GM23248 (cell line): ENCODE measurements around the gene CD38. TPM values are rescaled to one million over a fixed set of nuclear protein-coding genes. Genes with fewer than 3 reads are reported as not detected.

Source experiments
- DNase-seq: peaks from one replicate; pipeline ENCODE4 v3.0.0-alpha.2; 2015
- H2AFZ ChIP-seq: fragments of 200-600 bp; sonication (generic); 2 replicates; pipeline ENCODE4 v1.6.1; 2016; ENCODE audit warnings: antibody characterized with exemption
- H3F3A ChIP-seq: fragments of 200-600 bp; sonication (generic); 2 replicates; pipeline ENCODE4 v1.6.1; 2016; ENCODE audit warnings: mild to moderate bottlenecking, antibody characterized with exemption, mixed run types; ENCODE audit not compliant: insufficient read depth
- H3K27ac ChIP-seq: fragments of 200-600 bp; sonication (generic); 2 replicates; pipeline ENCODE4 v1.5.1; 2016; ENCODE audit warnings: mild to moderate bottlenecking
- H3K27me3 ChIP-seq: fragments of 200-600 bp; sonication (generic); replicated peaks from 2 replicates; pipeline ENCODE4 v1.6.1; 2016; ENCODE audit warnings: mild to moderate bottlenecking; ENCODE audit not compliant: insufficient read depth
- H3K36me3 ChIP-seq: fragments of 200-600 bp; sonication (generic); 2 replicates; pipeline ENCODE4 v1.6.1; 2016; ENCODE audit warnings: low read depth, mild to moderate bottlenecking
- H3K4me1 ChIP-seq: fragments of 200-600 bp; sonication (generic); 2 replicates; pipeline ENCODE4 v1.6.1; 2016; ENCODE audit warnings: mild to moderate bottlenecking; ENCODE audit not compliant: insufficient read depth
- H3K4me2 ChIP-seq: fragments of 200-600 bp; sonication (generic); one replicate; pipeline ENCODE4 v1.6.1; 2016; ENCODE audit warnings: mild to moderate bottlenecking; ENCODE audit not compliant: unreplicated experiment
- H3K4me3 ChIP-seq: fragments of 200-600 bp; sonication (generic); 2 replicates; pipeline ENCODE4 v1.5.1; 2016; ENCODE audit warnings: mild to moderate bottlenecking
- H3K79me2 ChIP-seq: fragments of 200-600 bp; sonication (generic); 2 replicates; pipeline ENCODE4 v1.6.1; 2016; ENCODE audit warnings: mild to moderate bottlenecking; ENCODE audit not compliant: insufficient read depth
- H3K9ac ChIP-seq: fragments of 200-600 bp; sonication (generic); 2 replicates; pipeline ENCODE4 v1.6.1; 2016; ENCODE audit warnings: mild to moderate bottlenecking
- H3K9me2 ChIP-seq: fragments of 200-600 bp; sonication (generic); 2 replicates; pipeline ENCODE4 v1.6.1; 2016; ENCODE audit warnings: mixed run types, mild to moderate bottlenecking, moderate library complexity; ENCODE audit not compliant: insufficient read depth
- H3K9me3 ChIP-seq: fragments of 200-600 bp; sonication (generic); one replicate; pipeline ENCODE4 v1.6.1; 2017; ENCODE audit warnings: low read depth
- H4K20me1 ChIP-seq: fragments of 200-600 bp; sonication (generic); 2 replicates; pipeline ENCODE4 v1.6.0; 2016; ENCODE audit not compliant: insufficient read depth
- EZH2 ChIP-seq: fragments of 200-600 bp; sonication (generic); IDR thresholded peaks from 2 replicates; pipeline ENCODE4 v1.6.1; 2018; ENCODE audit warnings: antibody characterized with exemption, mild to moderate bottlenecking; ENCODE audit not compliant: insufficient read depth, poor library complexity, severe bottlenecking
- EZH2phosphoT487 ChIP-seq: fragments of 200-600 bp; sonication (generic); IDR thresholded peaks from 2 replicates; pipeline ENCODE4 v1.6.1; 2018; ENCODE audit warnings: antibody characterized with exemption, moderate library complexity, mild to moderate bottlenecking, low read depth; ENCODE audit not compliant: insufficient read depth
- WGBS, 2 experiments: methylation state at CpG; one replicate each; pipeline ENCODE4 v1.1.6; 2015 to 2017; ENCODE audit warnings: low lambda C conversion rate in 2 of 2, low coverage in 1 of 2; ENCODE audit errors: missing lambda C conversion rate in 2 of 2; 5-methylcytosine and 5-hydroxymethylcytosine counted together
- in situ Hi-C: fragments of 300-500 bp; cut with MboI; formaldehyde crosslinking; loops from 2 replicates; pipeline ENCODE4 v1.15.0; 2020
- polyA plus RNA-seq: library from polyadenylated mRNA; unstranded; fragments of >200 nt; fragmentation: Nextera tagmentation; extraction: Ambion mirVana; gene quantifications from 2 replicates; pipeline ENCODE4 v1.2.1, GENCODE V29; 2016
- total RNA-seq: library from RNA; depleted of rRNA; stranded (reverse); fragments of >200 nt; shearing (Covaris generic); gene quantifications from 2 replicates; pipeline ENCODE4 v1.2.3, GENCODE V29; 2014

The CD38 gene
- total and polyA plus RNA-seq, 2 experiments from 2014 or later, result not detected

- in situ Hi-C loops, result no loop called here
- no peak for DNase-seq
- Histone ChIP-seq H3K9me3 (no peaks in the 10 kb centered on the region), H3F3A (no peaks in the 10 kb centered on the region), H3K4me2 (no peak overlapping the region), H3K27ac (no peak overlapping the region), H3K4me3 (no peak overlapping the region), H3K36me3 (no peaks in the 10 kb centered on the region), H2AFZ (no peak overlapping the region), H3K9ac (no peak overlapping the region), H3K27me3 (peaks cover 13% of the 10 kb centered on the region), H3K9me2 (no peaks in the 10 kb centered on the region), H3K4me1 (no peaks in the 10 kb centered on the region), H4K20me1 (no peaks in the 10 kb centered on the region), H3K79me2 (no peaks in the 10 kb centered on the region)
- WGBS, 2 experiments, result 59% methylated on average over 6 of the region's 6 CpGs
- TF ChIP-seq EZH2phosphoT487 (no peak), EZH2 (no peak)
Observed at GRCh38 chr4:15765391-15765790, 12.7 kb upstream of the CD38 start.

GRCh38 chr4:15765910-15766697, 12.0 kb upstream of the CD38 start:
- Histone ChIP-seq H4K20me1 (no peaks in the 10 kb centered on the region), H3K27ac (no peak overlapping the region), H3K79me2 (no peaks in the 10 kb centered on the region), H3K27me3 (peaks cover 19% of the 10 kb centered on the region), H3K9ac (no peak overlapping the region), H3K4me1 (no peaks in the 10 kb centered on the region), H3F3A (no peaks in the 10 kb centered on the region), H3K9me3 (no peaks in the 10 kb centered on the region), H3K4me3 (no peak overlapping the region), H3K9me2 (no peaks in the 10 kb centered on the region), H3K4me2 (no peak overlapping the region), H2AFZ (no peak overlapping the region), H3K36me3 (no peaks in the 10 kb centered on the region)
- TF ChIP-seq EZH2phosphoT487 (no peak), EZH2 (no peak)
- in situ Hi-C loops, result no loop called here
- 37 to 40% methylated on average over 6 of the region's 6 CpGs for WGBS, 2 experiments
- DNase-seq, result no peak

GRCh38 chr4:15766821-15767220, 11.3 kb upstream of the CD38 start:
- Histone ChIP-seq H3K79me2 (no peaks in the 10 kb centered on the region), H3K4me2 (no peak overlapping the region), H3F3A (no peaks in the 10 kb centered on the region), H3K9me2 (no peaks in the 10 kb centered on the region), H3K27ac (no peak overlapping the region), H3K27me3 (peaks cover 26% of the 10 kb centered on the region), H3K4me3 (no peak overlapping the region), H3K36me3 (no peaks in the 10 kb centered on the region), H3K9me3 (no peaks in the 10 kb centered on the region), H4K20me1 (no peaks in the 10 kb centered on the region), H3K9ac (no peak overlapping the region), H3K4me1 (no peaks in the 10 kb centered on the region), H2AFZ (no peak overlapping the region)
- 63 to 66% methylated on average over 8 of the region's 8 CpGs for WGBS, 2 experiments
- TF ChIP-seq EZH2phosphoT487, result no peak
- in situ Hi-C loops, result no loop called here
- no peak for DNase-seq

GRCh38 chr4:15769202-15769601, 8.9 kb upstream of the CD38 start:
- Histone ChIP-seq H3K36me3 (no peaks in the 10 kb centered on the region), H3K4me2 (no peak overlapping the region), H3K9me3 (no peaks in the 10 kb centered on the region), H3K4me1 (no peaks in the 10 kb centered on the region), H3K79me2 (no peaks in the 10 kb centered on the region), H2AFZ (no peak overlapping the region), H3K4me3 (no peak overlapping the region), H4K20me1 (no peaks in the 10 kb centered on the region), H3K9me2 (no peaks in the 10 kb centered on the region), H3K27ac (no peak overlapping the region), H3K27me3 (peaks cover 44% of the 10 kb centered on the region), H3F3A (no peaks in the 10 kb centered on the region), H3K9ac (no peak overlapping the region)
- no peak for TF ChIP-seq EZH2
- TF ChIP-seq EZH2phosphoT487, result no peak
- in situ Hi-C loops, result no loop called here
- 19% methylated on average over 2 of the region's 2 CpGs for WGBS, 2 experiments
- no peak for DNase-seq
